ENCODE measurements around the gene MAP10.

Gene MAP10

GRCh38 chr1:232854798-232855159, 49.6 kb downstream of the MAP10 start:
- DNase-seq (ENCODE audit: low spot score): no peak

- no peak for DNase-seq (ENCODE audit: low spot score)
Observed at GRCh38 chr1:232856541-232856940, 51.3 kb downstream of the MAP10 start.

Data from GM03348 (cell line).